HG02642 (cell line): ENCODE results near the gene DISC1.

Experiments
- ATAC-seq: cut with Tn5 transposase; IDR thresholded peaks from one replicate; pipeline ENCODE4 v1.9.1; 2021; ENCODE audit warnings: mild to moderate bottlenecking; ENCODE audit not compliant: unreplicated experiment, poor library complexity

The DISC1 gene

GRCh38 chr1:231918239-231919015, 291.8 kb downstream of the DISC1 start:
- ATAC-seq, result no peak

GRCh38 chr1:231919239-231919885, 292.8 kb downstream of the DISC1 start:
- no peak for ATAC-seq

- ATAC-seq, result no peak
Observed at GRCh38 chr1:231919886-231920285, 293.3 kb downstream of the DISC1 start.

- ATAC-seq, result no peak
Observed at GRCh38 chr1:231921646-231922345, 295.2 kb downstream of the DISC1 start.

GRCh38 chr1:231923491-231924041, 297.0 kb downstream of the DISC1 start:
- no peak for ATAC-seq

GRCh38 chr1:231924180-231924579, 297.6 kb downstream of the DISC1 start:
- ATAC-seq, result no peak

GRCh38 chr1:231925864-231926263, 299.3 kb downstream of the DISC1 start:
- no peak for ATAC-seq

GRCh38 chr1:231926340-231926739, 299.8 kb downstream of the DISC1 start:
- no peak for ATAC-seq

- no peak for ATAC-seq
Observed at GRCh38 chr1:231926933-231927332, 300.3 kb downstream of the DISC1 start.

- no peak for ATAC-seq
Observed at GRCh38 chr1:231927431-231927830, 300.8 kb downstream of the DISC1 start.

- ATAC-seq, result no peak
Observed at GRCh38 chr1:231929311-231929710, 302.7 kb downstream of the DISC1 start.

- no peak for ATAC-seq
Observed at GRCh38 chr1:231930257-231930947, 303.8 kb downstream of the DISC1 start.

GRCh38 chr1:231931146-231931545, 304.6 kb downstream of the DISC1 start:
- no peak for ATAC-seq

- no peak for ATAC-seq
Observed at GRCh38 chr1:231931846-231932454, 305.4 kb downstream of the DISC1 start.

GRCh38 chr1:231933711-231934626, 307.4 kb downstream of the DISC1 start:
- no peak for ATAC-seq

GRCh38 chr1:231934797-231935196, 308.2 kb downstream of the DISC1 start:
- no peak for ATAC-seq

GRCh38 chr1:231935856-231936255, 309.3 kb downstream of the DISC1 start:
- ATAC-seq, result no peak

- no peak for ATAC-seq
Observed at GRCh38 chr1:231936983-231937775, 310.6 kb downstream of the DISC1 start.
